Transverse colon (tissue), 3 donors: ENCODE measurements around the gene IP6K3.

Experiments
- POLR2A ChIP-seq: fragments of 450-650 bp; IDR thresholded peaks from one replicate; pipeline ENCODE4 v1.6.1; 2016; ENCODE audit warnings: antibody characterized with exemption, mild to moderate bottlenecking, moderate library complexity
- TF ChIP-seq, protein P1 (sequence below), 5 experiments: fragments of 200-600 bp in 3 of 5; fragments of 450-650 bp in 2 of 5; sonication (generic) in 3 of 5; IDR thresholded peaks; 1 replicate in 2 of 5; 2 replicates in 3 of 5; pipeline ENCODE4 v1.5.1; 2016 to 2017; ENCODE audit warnings: antibody characterized with exemption in 5 of 5, inconsistent platforms in 3 of 5, mild to moderate bottlenecking in 2 of 5, moderate library complexity in 1 of 5

DNA sequence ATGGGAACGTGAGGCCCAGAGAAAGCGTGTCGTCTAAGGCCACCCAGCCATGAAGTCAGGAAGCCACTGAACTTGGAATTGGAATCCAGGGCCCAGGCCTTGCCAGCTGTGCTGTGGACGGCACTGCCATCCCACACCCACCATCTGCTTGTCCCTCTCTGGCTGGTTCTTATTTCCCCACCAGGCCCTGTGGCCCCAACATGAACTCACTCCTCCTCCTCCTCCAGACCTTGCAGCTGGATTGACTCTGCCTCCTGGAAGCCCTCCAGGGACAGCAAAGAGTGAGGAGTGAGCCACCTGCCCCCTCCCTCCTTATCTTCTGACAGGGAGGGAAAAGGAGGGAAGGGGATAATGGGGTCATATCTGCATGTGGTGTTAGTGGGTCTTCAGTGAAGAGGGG, 16.0 kb upstream of the IP6K3 start:
- TF ChIP-seq, protein P1, sequence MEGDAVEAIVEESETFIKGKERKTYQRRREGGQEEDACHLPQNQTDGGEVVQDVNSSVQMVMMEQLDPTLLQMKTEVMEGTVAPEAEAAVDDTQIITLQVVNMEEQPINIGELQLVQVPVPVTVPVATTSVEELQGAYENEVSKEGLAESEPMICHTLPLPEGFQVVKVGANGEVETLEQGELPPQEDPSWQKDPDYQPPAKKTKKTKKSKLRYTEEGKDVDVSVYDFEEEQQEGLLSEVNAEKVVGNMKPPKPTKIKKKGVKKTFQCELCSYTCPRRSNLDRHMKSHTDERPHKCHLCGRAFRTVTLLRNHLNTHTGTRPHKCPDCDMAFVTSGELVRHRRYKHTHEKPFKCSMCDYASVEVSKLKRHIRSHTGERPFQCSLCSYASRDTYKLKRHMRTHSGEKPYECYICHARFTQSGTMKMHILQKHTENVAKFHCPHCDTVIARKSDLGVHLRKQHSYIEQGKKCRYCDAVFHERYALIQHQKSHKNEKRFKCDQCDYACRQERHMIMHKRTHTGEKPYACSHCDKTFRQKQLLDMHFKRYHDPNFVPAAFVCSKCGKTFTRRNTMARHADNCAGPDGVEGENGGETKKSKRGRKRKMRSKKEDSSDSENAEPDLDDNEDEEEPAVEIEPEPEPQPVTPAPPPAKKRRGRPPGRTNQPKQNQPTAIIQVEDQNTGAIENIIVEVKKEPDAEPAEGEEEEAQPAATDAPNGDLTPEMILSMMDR (IDR thresholded peaks at IDR 0.05), result no peak
- no peak for TF ChIP-seq POLR2A
